ENCODE results near the gene CHPT1. TPM values are rescaled to one million over a fixed set of nuclear protein-coding genes. Genes with fewer than 3 reads are reported as not detected.
"Not testable (repeated sequence)": the region's sequence is repeated elsewhere in the genome, so short reads cannot be mapped to it uniquely, and the experiment has no call there.

The CHPT1 gene
- total and polyA plus RNA-seq, 3 donors from 2014 or later: 150 to 267 (median 154) TPM

DNA sequence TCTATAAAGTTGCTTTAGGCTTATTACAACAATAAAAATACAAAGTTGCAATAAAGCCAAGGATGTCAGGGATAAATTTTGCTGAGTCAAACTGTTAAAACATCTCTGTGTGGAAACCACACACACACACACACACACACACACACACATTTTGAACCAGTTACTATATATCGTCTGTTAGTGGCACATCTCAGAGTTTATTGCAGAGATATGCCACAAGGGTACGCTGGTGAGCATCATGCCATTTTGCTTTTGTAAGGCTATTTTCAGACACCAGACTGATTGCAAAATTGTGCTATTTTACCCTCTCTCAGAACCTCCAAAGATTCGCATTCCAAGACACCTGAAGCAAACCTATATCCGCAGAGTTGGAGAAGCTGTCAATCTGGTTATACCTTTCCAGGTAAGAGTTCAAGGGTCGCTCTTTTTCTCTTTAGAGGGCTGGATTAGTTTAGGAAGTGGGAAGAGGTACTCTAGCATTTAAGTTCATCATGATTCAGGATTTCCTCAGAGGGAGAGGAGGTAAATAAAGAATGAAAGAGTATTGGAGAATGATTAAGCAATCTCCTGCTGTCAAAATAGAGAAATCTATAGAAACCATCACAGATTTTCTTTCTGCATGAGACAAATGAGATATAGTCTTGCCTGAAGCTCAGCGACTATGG lies 27.3 kb upstream of the CHPT1 start:
- no peak overlapping the region for H3K27ac ChIP-seq
- intact Hi-C loops (cut with DNase I; ENCODE audit: low total_unique reads): no loop called here
- no peaks in the 10 kb centered on the region for H3K36me3 ChIP-seq (ENCODE audit: low read depth, missing control alignments)
- no peak overlapping the region for H3K4me3 ChIP-seq
- no peaks in the 10 kb centered on the region for H3K27me3 ChIP-seq
- peak; percentile 36 for DNase-seq
- TF ChIP-seq POLR2A (IDR thresholded peaks at IDR 0.05): no peak
- TF ChIP-seq, protein P1, sequence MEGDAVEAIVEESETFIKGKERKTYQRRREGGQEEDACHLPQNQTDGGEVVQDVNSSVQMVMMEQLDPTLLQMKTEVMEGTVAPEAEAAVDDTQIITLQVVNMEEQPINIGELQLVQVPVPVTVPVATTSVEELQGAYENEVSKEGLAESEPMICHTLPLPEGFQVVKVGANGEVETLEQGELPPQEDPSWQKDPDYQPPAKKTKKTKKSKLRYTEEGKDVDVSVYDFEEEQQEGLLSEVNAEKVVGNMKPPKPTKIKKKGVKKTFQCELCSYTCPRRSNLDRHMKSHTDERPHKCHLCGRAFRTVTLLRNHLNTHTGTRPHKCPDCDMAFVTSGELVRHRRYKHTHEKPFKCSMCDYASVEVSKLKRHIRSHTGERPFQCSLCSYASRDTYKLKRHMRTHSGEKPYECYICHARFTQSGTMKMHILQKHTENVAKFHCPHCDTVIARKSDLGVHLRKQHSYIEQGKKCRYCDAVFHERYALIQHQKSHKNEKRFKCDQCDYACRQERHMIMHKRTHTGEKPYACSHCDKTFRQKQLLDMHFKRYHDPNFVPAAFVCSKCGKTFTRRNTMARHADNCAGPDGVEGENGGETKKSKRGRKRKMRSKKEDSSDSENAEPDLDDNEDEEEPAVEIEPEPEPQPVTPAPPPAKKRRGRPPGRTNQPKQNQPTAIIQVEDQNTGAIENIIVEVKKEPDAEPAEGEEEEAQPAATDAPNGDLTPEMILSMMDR (IDR thresholded peaks at IDR 0.05): peak; percentile 14 to 80 (median 62)
- H3K9me3 ChIP-seq: no peaks in the 10 kb centered on the region
- no peaks in the 10 kb centered on the region for H3K4me1 ChIP-seq
- WGBS, 2 donors: 64 to 71% methylated on average over 6 of the region's 6 CpGs

- no peak for DNase-seq
- Histone ChIP-seq H3K4me1 (no peaks in the 10 kb centered on the region), H3K27ac (no peak overlapping the region), H3K36me3 (ENCODE audit: low read depth, missing control alignments) (no peaks in the 10 kb centered on the region), H3K4me3 (no peak overlapping the region), H3K9me3 (no peaks in the 10 kb centered on the region), H3K27me3 (no peaks in the 10 kb centered on the region)
- TF ChIP-seq, protein P1 (IDR thresholded peaks at IDR 0.05): no peak
- TF ChIP-seq POLR2A (IDR thresholded peaks at IDR 0.05): no peak
- WGBS, 2 donors: 65 to 77% methylated on average over 6 of the region's 6 CpGs
- intact Hi-C loops (cut with DNase I; ENCODE audit: low total_unique reads): no loop called here
Measured at GRCh38 chr12:101671157-101671791, 26.2 kb upstream of the CHPT1 start.

GRCh38 chr12:101671833-101672232 lies 25.6 kb upstream of the CHPT1 start:
- intact Hi-C loops (cut with DNase I; ENCODE audit: low total_unique reads): no loop called here
- Histone ChIP-seq H3K9me3 (no peaks in the 10 kb centered on the region), H3K27ac (no peak overlapping the region), H3K27me3 (no peaks in the 10 kb centered on the region), H3K4me3 (no peak overlapping the region), H3K36me3 (ENCODE audit: low read depth, missing control alignments) (no peaks in the 10 kb centered on the region), H3K4me1 (no peaks in the 10 kb centered on the region)
- WGBS, 2 donors: 84 to 91% methylated on average over 4 of the region's 4 CpGs
- no peak for DNase-seq
- TF ChIP-seq, protein P1 (IDR thresholded peaks at IDR 0.05): no peak
- TF ChIP-seq POLR2A (IDR thresholded peaks at IDR 0.05): no peak

- TF ChIP-seq, protein P1 (IDR thresholded peaks at IDR 0.05): no peak
- no peak for TF ChIP-seq POLR2A (IDR thresholded peaks at IDR 0.05)
- intact Hi-C loops (cut with DNase I; ENCODE audit: low total_unique reads): no loop called here
- Histone ChIP-seq H3K4me3 (no peak overlapping the region), H3K27me3 (no peaks in the 10 kb centered on the region), H3K36me3 (ENCODE audit: low read depth, missing control alignments) (no peaks in the 10 kb centered on the region), H3K9me3 (no peaks in the 10 kb centered on the region), H3K4me1 (no peaks in the 10 kb centered on the region), H3K27ac (no peak overlapping the region)
- 88 to 90% methylated on average over 2 of the region's 2 CpGs for WGBS, 2 donors
- no peak for DNase-seq
Measured at GRCh38 chr12:101675555-101675954, 21.9 kb upstream of the CHPT1 start.

DNA sequence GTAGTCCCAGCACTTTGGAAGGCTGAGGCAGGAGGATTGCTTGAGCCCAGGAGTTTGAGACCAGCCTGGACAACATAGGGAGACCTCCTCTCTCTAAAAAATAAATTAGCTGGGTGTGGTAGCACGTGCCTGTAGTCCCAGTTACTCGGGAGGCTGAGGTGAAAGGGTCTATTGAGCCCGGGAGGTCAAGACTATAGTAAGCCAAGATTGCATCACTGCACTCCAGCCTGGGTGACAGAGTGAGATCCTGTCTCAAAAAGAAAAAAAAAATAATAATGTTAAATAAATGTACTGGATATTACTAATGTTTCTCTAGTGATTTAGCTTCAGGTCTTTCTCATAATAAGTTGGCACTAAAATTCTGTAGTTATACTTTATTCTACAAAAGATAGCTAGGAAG lies 20.9 kb upstream of the CHPT1 start:
- H3K27me3 ChIP-seq; DNase-seq; H3K4me3 ChIP-seq; H3K36me3 ChIP-seq (ENCODE audit: low read depth, missing control alignments); H3K27ac ChIP-seq; H3K9me3 ChIP-seq; H3K4me1 ChIP-seq; intact Hi-C loops (cut with DNase I; ENCODE audit: low total_unique reads): not testable (repeated sequence)
- WGBS, 2 donors: 71 to 79% methylated on average over 3 of the region's 3 CpGs
